Measurements from ENCODE around the gene BTNL8. TPM values are rescaled to one million over a fixed set of nuclear protein-coding genes. Genes with fewer than 3 reads are reported as not detected.

Gene BTNL8
- total and polyA plus RNA-seq, 2 donors (not counting 3 experiments of a cell fraction or from before 2014, with no cell fraction given), result not detected

DNA sequence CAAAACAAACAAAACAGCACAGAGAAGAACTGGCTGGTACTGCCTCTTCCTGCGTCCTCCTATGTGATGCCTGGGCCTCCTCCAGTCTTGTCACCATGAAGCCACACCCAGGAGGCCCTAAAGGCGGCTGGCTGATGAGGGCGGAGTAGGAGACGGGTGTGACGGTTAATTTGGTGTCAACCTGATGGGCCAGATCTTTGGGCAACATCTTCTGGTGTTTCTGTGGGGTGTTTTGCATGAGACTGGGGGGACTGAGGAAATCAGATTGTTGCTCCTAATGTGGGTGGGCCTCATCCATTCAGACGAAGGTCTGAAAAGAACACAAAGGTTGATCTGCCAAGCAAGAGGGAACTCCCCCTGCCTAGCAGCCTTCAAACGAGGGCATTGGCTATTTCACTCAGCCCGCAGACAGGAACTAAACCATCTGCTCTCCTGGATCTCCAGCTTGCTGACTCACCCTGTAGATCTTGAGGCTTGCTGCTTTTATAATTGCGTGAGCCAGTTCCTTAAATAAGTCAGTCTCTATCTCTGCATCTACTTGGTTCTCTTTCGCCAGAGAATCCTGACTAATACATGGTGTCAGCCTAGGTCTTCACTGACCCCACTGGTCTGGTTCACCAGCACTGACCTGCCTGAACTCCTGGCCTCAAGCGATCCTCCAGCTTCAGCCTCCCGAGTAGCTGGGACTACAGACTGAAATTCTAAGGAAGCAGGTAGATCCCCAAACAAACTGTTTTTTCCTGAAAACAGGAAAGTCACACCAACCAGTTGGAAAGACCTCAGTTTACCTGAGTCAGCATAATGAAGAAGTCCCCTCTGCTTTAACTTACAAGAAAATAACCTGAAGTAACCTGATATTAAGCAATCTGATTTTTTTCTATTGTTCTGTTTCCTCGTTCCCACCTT is 25.1 kb upstream of the BTNL8 start:
- Histone ChIP-seq H3K4me2 (ENCODE audit: insufficient read depth, low read length) (no peak overlapping the region), H3K4me1 (ENCODE audit: control insufficient read depth, extremely low read depth, insufficient read depth, low read length) (no peaks in the 10 kb centered on the region), H3K9me3 (replicated peaks; ENCODE audit: control insufficient read depth, insufficient read depth, low read length) (no peaks in the 10 kb centered on the region), H3K79me2 (ENCODE audit: control insufficient read depth, insufficient read depth, low read length) (no peaks in the 10 kb centered on the region), H3K9me1 (replicated peaks; ENCODE audit: control insufficient read depth, extremely low read depth, insufficient read depth, low read length) (no peaks in the 10 kb centered on the region), H4K20me1 (replicated peaks; ENCODE audit: control insufficient read depth, extremely low read depth, insufficient read depth, low read length) (no peaks in the 10 kb centered on the region), H3K4me3 (replicated peaks in 1 of 3; ENCODE audit: insufficient read depth in 1 of 3, low read depth in 1 of 3, low read length in 3 of 3) (no peak overlapping the region), H3K36me3 (ENCODE audit: control insufficient read depth in 2 of 2, extremely low read depth in 1 of 2, insufficient read depth in 2 of 2, low read length in 2 of 2) (no peaks in the 10 kb centered on the region), H3K9ac (replicated peaks; ENCODE audit: extremely low read depth, insufficient read depth, low read length) (no peak overlapping the region), H3K27me3 (ENCODE audit: control insufficient read depth in 2 of 2, insufficient read depth in 2 of 2, low read length in 2 of 2) (peaks cover 2 to 7% of the 10 kb centered on the region in 2 experiments), H2AFZ (ENCODE audit: low read depth, low read length) (no peak overlapping the region), H3K27ac (ENCODE audit: insufficient read depth, low read depth, low read length) (no peak overlapping the region)
- ChIA-PET CTCF (interaction anchor here (1.3 kb wide), 1 partner anchor 16 kb away, joined by 3 read pairs; no protein-coding TSS in a partner anchor), POLR2A (no interaction called here)
- TF ChIP-seq MYC (IDR thresholded peaks at IDR 0.05; ENCODE audit: low read depth, low read length) (no peak), POLR2AphosphoS5 (IDR thresholded peaks at IDR 0.05; ENCODE audit: insufficient read depth, low read depth, low read length) (no peak), POLR2A (IDR thresholded peaks at IDR 0.05; ENCODE audit: low read depth, low read length) (no peak), JUN (IDR thresholded peaks at IDR 0.05; ENCODE audit: borderline replicate concordance, insufficient read depth, insufficient read length, low read depth) (no peak), GATA2 (IDR thresholded peaks at IDR 0.05; ENCODE audit: insufficient read depth, insufficient read length, low read depth, low read length) (no peak), EZH2 (IDR thresholded peaks at IDR 0.05; ENCODE audit: borderline replicate concordance, low read depth, low read length, severe bottlenecking) (no peak), FOS (IDR thresholded peaks at IDR 0.05; ENCODE audit: borderline replicate concordance, insufficient read depth, low read length) (no peak)
- TF ChIP-seq, protein P1, sequence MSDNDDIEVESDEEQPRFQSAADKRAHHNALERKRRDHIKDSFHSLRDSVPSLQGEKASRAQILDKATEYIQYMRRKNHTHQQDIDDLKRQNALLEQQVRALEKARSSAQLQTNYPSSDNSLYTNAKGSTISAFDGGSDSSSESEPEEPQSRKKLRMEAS (IDR thresholded peaks at IDR 0.05; ENCODE audit: insufficient read depth, insufficient read length), result no peak
- TF ChIP-seq, protein P2, sequence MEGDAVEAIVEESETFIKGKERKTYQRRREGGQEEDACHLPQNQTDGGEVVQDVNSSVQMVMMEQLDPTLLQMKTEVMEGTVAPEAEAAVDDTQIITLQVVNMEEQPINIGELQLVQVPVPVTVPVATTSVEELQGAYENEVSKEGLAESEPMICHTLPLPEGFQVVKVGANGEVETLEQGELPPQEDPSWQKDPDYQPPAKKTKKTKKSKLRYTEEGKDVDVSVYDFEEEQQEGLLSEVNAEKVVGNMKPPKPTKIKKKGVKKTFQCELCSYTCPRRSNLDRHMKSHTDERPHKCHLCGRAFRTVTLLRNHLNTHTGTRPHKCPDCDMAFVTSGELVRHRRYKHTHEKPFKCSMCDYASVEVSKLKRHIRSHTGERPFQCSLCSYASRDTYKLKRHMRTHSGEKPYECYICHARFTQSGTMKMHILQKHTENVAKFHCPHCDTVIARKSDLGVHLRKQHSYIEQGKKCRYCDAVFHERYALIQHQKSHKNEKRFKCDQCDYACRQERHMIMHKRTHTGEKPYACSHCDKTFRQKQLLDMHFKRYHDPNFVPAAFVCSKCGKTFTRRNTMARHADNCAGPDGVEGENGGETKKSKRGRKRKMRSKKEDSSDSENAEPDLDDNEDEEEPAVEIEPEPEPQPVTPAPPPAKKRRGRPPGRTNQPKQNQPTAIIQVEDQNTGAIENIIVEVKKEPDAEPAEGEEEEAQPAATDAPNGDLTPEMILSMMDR (IDR thresholded peaks at IDR 0.05; ENCODE audit: extremely low read depth in 1 of 2, insufficient read depth in 1 of 2, low read depth in 1 of 2, low read length in 2 of 2), result no peak
- intact Hi-C loops (cut with micrococcal nuclease), result no loop called here
- no TSS peak for BruUV-seq (replicated peaks)
- dilution Hi-C loops (cut with MboI; ENCODE audit: extremely low pct_ligation_motif_present, low sequenced_read_pairs), result no loop called here
- no peak for FAIRE-seq
- DNase-seq (ENCODE audit: low read depth, low spot score), result no peak
